Thoracic aorta (tissue), 2 donors: ENCODE measurements around the gene FAM83C. TPM values are rescaled to one million over a fixed set of nuclear protein-coding genes. Genes with fewer than 3 reads are reported as not detected.

Experiments used
- ATAC-seq: fragments of 150-250 bp; one replicate; pipeline ENCODE4 v1.8.0; 2017; ENCODE audit warnings: low read depth; ENCODE audit not compliant: insufficient number of reproducible peaks, low FRiP score
- DNase-seq: peaks from one replicate; pipeline ENCODE4 v3.0.0-alpha.2; 2020; ENCODE audit warnings: low spot score
- H3K27ac ChIP-seq, 2 donors: fragments of 200-600 bp; sonication (generic); 1 replicate in 1 of 2; 2 replicates in 1 of 2; pipeline ENCODE4 v1.5.1; 2016; ENCODE audit warnings: mild to moderate bottlenecking in 2 of 2, moderate library complexity in 2 of 2
- H3K27me3 ChIP-seq: fragments of 200-600 bp; sonication (generic); replicated peaks from 2 replicates; pipeline ENCODE4 v1.6.0; 2016; ENCODE audit warnings: mild to moderate bottlenecking; ENCODE audit not compliant: insufficient read depth
- H3K36me3 ChIP-seq: fragments of 200-600 bp; sonication (generic); one replicate; pipeline ENCODE4 v1.5.1; 2016
- H3K4me1 ChIP-seq, 2 donors: fragments of 200-600 bp; sonication (generic); 1 replicate in 1 of 2; 2 replicates in 1 of 2; pipeline versions ENCODE4 v1.5.1 to v1.6.0; 2016; ENCODE audit warnings: low read depth in 2 of 2, mild to moderate bottlenecking in 1 of 2; ENCODE audit not compliant: control insufficient read depth in 1 of 2
- H3K4me3 ChIP-seq: fragments of 200-600 bp; sonication (generic); 2 replicates; pipeline ENCODE4 v1.5.1; 2016; ENCODE audit warnings: mild to moderate bottlenecking
- H3K9me3 ChIP-seq: fragments of 200-600 bp; sonication (generic); 2 replicates; pipeline ENCODE4 v1.5.1; 2016
- total RNA-seq, 2 donors: library from RNA; depleted of rRNA; stranded (reverse); fragments of >200 nt; gene quantifications; one replicate each; pipeline versions ENCODE4 v1.1.0 to v1.2.3, GENCODE V29; 2016
- TF ChIP-seq, protein P1 (sequence below): fragments of 200-600 bp; sonication (generic); IDR thresholded peaks from one replicate; pipeline ENCODE4 v1.5.1; 2019; ENCODE audit warnings: antibody characterized with exemption

FAM83C gene
- total RNA-seq, 2 donors from 2014 or later = not detected

DNA sequence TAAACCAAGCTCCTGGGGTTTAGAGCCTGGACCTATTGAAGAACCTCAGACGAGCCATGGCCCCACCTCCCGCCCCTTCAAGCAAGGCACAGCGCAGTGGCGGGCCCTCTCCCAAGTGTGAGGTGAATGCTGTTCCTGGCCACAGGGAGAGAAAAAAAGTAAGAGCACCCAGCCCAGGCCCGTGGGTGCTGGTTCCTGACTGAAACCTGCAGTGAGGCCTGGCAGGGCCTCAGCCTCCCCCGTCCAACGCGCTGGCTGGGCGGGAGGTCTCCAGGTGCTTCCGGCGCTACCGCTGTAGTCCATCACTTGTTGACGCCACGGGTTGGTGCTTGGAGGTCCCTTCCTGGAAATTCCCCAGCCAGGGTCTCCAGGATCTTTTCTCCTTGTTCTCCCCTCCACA, 5.5 kb upstream of the FAM83C start:
- no peak overlapping the region for H3K27ac ChIP-seq
- ATAC-seq (no peak), DNase-seq (no peak)
- H3K4me1 ChIP-seq = no peaks in the 10 kb centered on the region
- H3K36me3 ChIP-seq = no peaks in the 10 kb centered on the region
- TF ChIP-seq, protein P1, sequence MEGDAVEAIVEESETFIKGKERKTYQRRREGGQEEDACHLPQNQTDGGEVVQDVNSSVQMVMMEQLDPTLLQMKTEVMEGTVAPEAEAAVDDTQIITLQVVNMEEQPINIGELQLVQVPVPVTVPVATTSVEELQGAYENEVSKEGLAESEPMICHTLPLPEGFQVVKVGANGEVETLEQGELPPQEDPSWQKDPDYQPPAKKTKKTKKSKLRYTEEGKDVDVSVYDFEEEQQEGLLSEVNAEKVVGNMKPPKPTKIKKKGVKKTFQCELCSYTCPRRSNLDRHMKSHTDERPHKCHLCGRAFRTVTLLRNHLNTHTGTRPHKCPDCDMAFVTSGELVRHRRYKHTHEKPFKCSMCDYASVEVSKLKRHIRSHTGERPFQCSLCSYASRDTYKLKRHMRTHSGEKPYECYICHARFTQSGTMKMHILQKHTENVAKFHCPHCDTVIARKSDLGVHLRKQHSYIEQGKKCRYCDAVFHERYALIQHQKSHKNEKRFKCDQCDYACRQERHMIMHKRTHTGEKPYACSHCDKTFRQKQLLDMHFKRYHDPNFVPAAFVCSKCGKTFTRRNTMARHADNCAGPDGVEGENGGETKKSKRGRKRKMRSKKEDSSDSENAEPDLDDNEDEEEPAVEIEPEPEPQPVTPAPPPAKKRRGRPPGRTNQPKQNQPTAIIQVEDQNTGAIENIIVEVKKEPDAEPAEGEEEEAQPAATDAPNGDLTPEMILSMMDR = no peak
- no peak overlapping the region for H3K4me3 ChIP-seq
- no peaks in the 10 kb centered on the region for H3K27me3 ChIP-seq
- no peaks in the 10 kb centered on the region for H3K9me3 ChIP-seq

DNA sequence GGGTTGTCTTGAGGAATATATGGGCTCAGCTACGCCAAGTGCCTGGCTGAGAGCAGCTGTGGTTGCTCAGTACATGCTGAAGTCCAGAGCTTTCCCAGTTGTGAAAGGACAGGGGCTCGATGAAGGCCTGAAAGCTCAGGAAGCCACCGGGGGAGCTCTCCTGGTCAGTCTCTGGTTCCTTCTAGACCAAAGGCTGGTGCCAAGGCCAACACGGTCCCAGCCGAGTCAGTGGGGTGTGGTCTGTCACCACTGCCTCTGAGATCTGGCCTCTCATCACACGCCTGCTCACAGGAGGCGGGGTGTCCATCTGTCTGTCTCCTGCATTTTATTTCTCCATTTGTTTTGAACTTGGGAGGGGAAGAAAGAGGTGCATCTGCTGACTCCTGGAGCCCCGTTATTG, 4.9 kb upstream of the FAM83C start:
- no peaks in the 10 kb centered on the region for H3K36me3 ChIP-seq
- TF ChIP-seq, protein P1 = no peak
- no peak overlapping the region for H3K27ac ChIP-seq
- no peaks in the 10 kb centered on the region for H3K27me3 ChIP-seq
- no peak overlapping the region for H3K4me3 ChIP-seq
- ATAC-seq (no peak), DNase-seq (no peak)
- H3K4me1 ChIP-seq = no peaks in the 10 kb centered on the region
- no peaks in the 10 kb centered on the region for H3K9me3 ChIP-seq

DNA sequence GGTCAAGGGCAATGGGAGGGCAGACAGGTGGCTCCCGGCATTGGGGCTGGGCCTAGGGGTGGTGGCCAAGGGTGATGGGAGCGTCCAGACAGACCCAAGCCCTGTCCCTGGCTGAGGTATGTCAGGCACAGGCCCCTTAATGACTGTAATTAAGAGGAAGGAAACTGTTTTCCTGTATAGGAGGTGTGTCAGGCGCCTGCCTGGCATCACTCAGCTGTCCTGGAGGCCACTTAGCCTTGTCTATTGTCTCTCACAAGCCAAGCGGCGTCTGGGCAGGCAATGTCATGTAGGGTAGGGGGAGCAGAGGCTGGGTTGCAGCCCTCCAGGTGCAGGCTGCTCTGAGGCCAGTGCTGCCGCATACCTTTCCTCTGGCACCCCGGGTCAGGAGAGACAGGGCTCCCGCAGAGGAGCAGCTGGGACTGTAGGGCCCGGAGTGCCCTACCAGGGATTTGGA, 3.9 kb upstream of the FAM83C start:
- no peak overlapping the region for H3K4me3 ChIP-seq
- no peaks in the 10 kb centered on the region for H3K27me3 ChIP-seq
- no peaks in the 10 kb centered on the region for H3K9me3 ChIP-seq
- no peak overlapping the region for H3K27ac ChIP-seq
- DNase-seq (no peak), ATAC-seq (no peak)
- H3K36me3 ChIP-seq = no peaks in the 10 kb centered on the region
- H3K4me1 ChIP-seq = no peaks in the 10 kb centered on the region
- TF ChIP-seq, protein P1 = no peak

DNA sequence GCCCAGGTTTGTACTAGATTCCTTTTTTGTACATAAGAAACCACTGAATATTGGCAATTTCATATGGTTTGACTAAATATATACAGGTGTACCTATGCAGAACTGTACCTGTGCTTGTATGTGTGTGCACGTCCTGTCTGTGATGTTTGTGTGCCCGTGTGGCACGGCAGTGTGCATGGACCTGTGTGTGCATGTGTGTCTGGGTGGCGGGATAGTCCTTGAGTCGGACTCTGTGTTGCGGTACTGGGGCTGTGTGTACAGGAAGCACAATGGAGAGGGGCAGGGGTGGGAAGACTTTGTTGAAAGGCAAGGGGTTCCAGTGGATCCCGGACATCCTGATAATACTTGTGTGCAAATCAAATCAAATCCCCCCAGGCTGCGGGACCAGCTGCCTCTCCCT, 3.4 kb upstream of the FAM83C start:
- no peak overlapping the region for H3K27ac ChIP-seq
- H3K4me3 ChIP-seq = no peak overlapping the region
- no peaks in the 10 kb centered on the region for H3K9me3 ChIP-seq
- TF ChIP-seq, protein P1 = no peak
- ATAC-seq (no peak), DNase-seq (no peak)
- H3K36me3 ChIP-seq = no peaks in the 10 kb centered on the region
- H3K4me1 ChIP-seq = no peaks in the 10 kb centered on the region
- no peaks in the 10 kb centered on the region for H3K27me3 ChIP-seq

DNA sequence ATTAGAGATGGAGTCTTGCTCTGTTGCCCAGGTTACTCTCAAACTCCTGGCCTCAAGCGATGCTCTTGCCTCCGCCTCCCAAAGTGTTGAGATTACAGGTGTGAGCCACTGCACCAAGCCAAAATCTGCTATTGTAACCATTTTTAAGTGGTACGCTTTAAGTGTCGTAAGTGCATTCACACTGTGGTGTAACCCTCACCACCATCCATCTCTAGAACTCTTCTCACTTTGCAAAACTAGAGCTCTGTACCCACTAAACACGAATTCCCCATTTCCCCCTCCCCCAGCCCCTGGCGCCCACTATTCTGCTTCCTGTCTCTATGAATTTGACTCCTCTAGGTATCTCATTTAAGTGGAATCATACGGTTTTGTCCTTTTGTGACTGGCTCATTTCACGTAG, 2.8 kb upstream of the FAM83C start:
- DNase-seq (no peak), ATAC-seq (no peak)
- TF ChIP-seq, protein P1 = no peak
- H3K36me3 ChIP-seq = no peaks in the 10 kb centered on the region
- H3K9me3 ChIP-seq = no peaks in the 10 kb centered on the region
- no peaks in the 10 kb centered on the region for H3K4me1 ChIP-seq
- H3K4me3 ChIP-seq = no peak overlapping the region
- H3K27me3 ChIP-seq = no peaks in the 10 kb centered on the region
- no peak overlapping the region for H3K27ac ChIP-seq
